ENCODE results near the gene FRMPD4.

DNA sequence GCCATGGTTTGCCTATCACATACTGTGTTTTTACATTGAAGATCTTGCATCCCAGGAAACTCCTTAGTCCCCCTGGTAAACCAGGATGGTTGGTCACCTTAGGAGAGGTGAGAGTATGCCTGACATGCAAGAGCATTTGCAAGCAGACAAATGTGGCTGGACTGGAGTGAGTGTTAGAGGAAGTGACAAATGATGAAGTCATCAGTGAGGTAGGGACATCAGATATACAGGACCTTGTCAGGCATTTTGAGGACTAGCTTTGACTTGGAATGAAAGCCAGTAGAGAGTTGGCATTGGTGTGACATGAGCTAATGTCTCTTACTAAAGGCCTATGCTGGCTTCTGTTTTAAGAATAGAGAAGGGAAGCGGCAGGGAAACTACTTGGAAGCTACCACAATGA is 124.9 kb downstream of the FRMPD4 start:
- TF ChIP-seq, protein P1, sequence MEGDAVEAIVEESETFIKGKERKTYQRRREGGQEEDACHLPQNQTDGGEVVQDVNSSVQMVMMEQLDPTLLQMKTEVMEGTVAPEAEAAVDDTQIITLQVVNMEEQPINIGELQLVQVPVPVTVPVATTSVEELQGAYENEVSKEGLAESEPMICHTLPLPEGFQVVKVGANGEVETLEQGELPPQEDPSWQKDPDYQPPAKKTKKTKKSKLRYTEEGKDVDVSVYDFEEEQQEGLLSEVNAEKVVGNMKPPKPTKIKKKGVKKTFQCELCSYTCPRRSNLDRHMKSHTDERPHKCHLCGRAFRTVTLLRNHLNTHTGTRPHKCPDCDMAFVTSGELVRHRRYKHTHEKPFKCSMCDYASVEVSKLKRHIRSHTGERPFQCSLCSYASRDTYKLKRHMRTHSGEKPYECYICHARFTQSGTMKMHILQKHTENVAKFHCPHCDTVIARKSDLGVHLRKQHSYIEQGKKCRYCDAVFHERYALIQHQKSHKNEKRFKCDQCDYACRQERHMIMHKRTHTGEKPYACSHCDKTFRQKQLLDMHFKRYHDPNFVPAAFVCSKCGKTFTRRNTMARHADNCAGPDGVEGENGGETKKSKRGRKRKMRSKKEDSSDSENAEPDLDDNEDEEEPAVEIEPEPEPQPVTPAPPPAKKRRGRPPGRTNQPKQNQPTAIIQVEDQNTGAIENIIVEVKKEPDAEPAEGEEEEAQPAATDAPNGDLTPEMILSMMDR (conservative IDR thresholded peaks at IDR 0.05): no peak
- no peak for TF ChIP-seq ZFX (IDR thresholded peaks at IDR 0.05)
